Fibroblast of lung (primary cell): ENCODE data around the gene ADAMTS14. TPM values are rescaled to one million over a fixed set of nuclear protein-coding genes. Genes with fewer than 3 reads are reported as not detected.

Source experiments
- DNase-seq, 2 donors: peaks; one replicate each; pipeline versions ENCODE4 v3.0.0 to v3.0.0-alpha.2; 2010; ENCODE audit warnings: low read depth in 2 of 2
- H2AFZ ChIP-seq: 2 replicates; pipeline ENCODE4 v1.5.1; 2012; ENCODE audit warnings: low read length, control low read depth, inconsistent platforms
- H3K27ac ChIP-seq: 2 replicates; pipeline ENCODE4 v1.5.1; 2011; ENCODE audit warnings: low read length, control low read depth; ENCODE audit not compliant: insufficient read depth
- H3K27me3 ChIP-seq: 2 replicates; pipeline ENCODE4 v1.5.1; 2011; ENCODE audit warnings: mild to moderate bottlenecking, low read length; ENCODE audit not compliant: control insufficient read depth, insufficient read depth
- H3K36me3 ChIP-seq: 2 replicates; pipeline ENCODE4 v1.5.1; 2011; ENCODE audit warnings: low read length; ENCODE audit not compliant: control insufficient read depth, insufficient read depth
- H3K4me1 ChIP-seq: 2 replicates; pipeline ENCODE4 v1.5.1; 2011; ENCODE audit warnings: low read length; ENCODE audit not compliant: control insufficient read depth, insufficient read depth; ENCODE audit errors: extremely low read depth
- H3K4me2 ChIP-seq: 2 replicates; pipeline ENCODE4 v1.5.1; 2011; ENCODE audit warnings: low read length, control low read depth; ENCODE audit not compliant: insufficient read depth; ENCODE audit errors: extremely low read depth
- H3K4me3 ChIP-seq, 4 experiments: fragments of 200-600 bp in 1 of 4; sonication (generic) in 1 of 4; replicated peaks in 1 of 4; 2 replicates each; pipeline ENCODE4 v1.5.1; 2011 to 2016; ENCODE audit warnings: low read length in 4 of 4, low read depth in 3 of 4, mild to moderate bottlenecking in 3 of 4, control low read depth in 2 of 4, inconsistent platforms in 1 of 4, mixed read lengths in 1 of 4; ENCODE audit not compliant: insufficient read depth in 1 of 4; ENCODE audit errors: control extremely low read depth in 1 of 4
- H3K79me2 ChIP-seq: 2 replicates; pipeline ENCODE4 v1.5.1; 2012; ENCODE audit warnings: mild to moderate bottlenecking, low read length, inconsistent platforms; ENCODE audit not compliant: control insufficient read depth, insufficient read depth
- H3K9ac ChIP-seq: 2 replicates; pipeline ENCODE4 v1.5.1; 2011; ENCODE audit warnings: mild to moderate bottlenecking, low read length, control low read depth; ENCODE audit not compliant: insufficient read depth
- H3K9me3 ChIP-seq: 2 replicates; pipeline ENCODE4 v1.5.1; 2012; ENCODE audit warnings: low read depth, low read length; ENCODE audit not compliant: control insufficient read depth, insufficient read depth
- H4K20me1 ChIP-seq: 2 replicates; pipeline ENCODE4 v1.5.1; 2011; ENCODE audit warnings: low read length; ENCODE audit not compliant: control insufficient read depth, insufficient read depth; ENCODE audit errors: extremely low read depth
- CTCF ChIP-seq, 2 donors: IDR thresholded peaks in 1 of 2; conservative IDR thresholded peaks in 1 of 2; 1 replicate in 1 of 2; 2 replicates in 1 of 2; pipeline ENCODE4 v1.5.1; 2011 to 2012; ENCODE audit warnings: low read length in 2 of 2, control low read depth in 1 of 2, inconsistent platforms in 1 of 2, low read depth in 1 of 2, mild to moderate bottlenecking in 1 of 2
- EZH2 ChIP-seq: IDR thresholded peaks from 2 replicates; pipeline ENCODE4 v1.5.1; 2012; ENCODE audit warnings: low read length, control low read depth, mild to moderate bottlenecking; ENCODE audit errors: missing control alignments
- polyA plus RNA-seq, 2 donors: library from polyadenylated mRNA; depleted of rRNA in 1 of 2; stranded (reverse) in 1 of 2; unstranded in 1 of 2; fragments of >200 nt; gene quantifications; 2 replicates each; pipeline ENCODE4 v1.2.1, GENCODE V29; 2011 to 2012; ENCODE audit warnings: missing spikeins in 1 of 2
- total RNA-seq: library from RNA; depleted of rRNA; stranded (reverse); fragments of >200 nt; gene quantifications from 2 replicates; pipeline ENCODE4 v1.2.1, GENCODE V29; 2014

Gene ADAMTS14
- total and polyA plus RNA-seq, 2 donors (not counting 1 experiment from before 2014, with no cell fraction given), result 4.1 to 6.2 TPM

- peak overlapping the region; percentile 78 for H3K27ac ChIP-seq
- no peaks in the 10 kb centered on the region for H3K27me3 ChIP-seq
- peaks cover 20% of the 10 kb centered on the region for H3K4me1 ChIP-seq
- H3K9ac ChIP-seq, result no peak overlapping the region
- H4K20me1 ChIP-seq, result no peaks in the 10 kb centered on the region
- no peaks in the 10 kb centered on the region for H3K79me2 ChIP-seq
- TF ChIP-seq CTCF (conservative IDR thresholded peaks at IDR 0.05 in 1 of 2, IDR thresholded peaks at IDR 0.05 in 1 of 2; ENCODE audit: low read depth in 1 of 2, low read length in 2 of 2) (no peak), EZH2 (no peak)
- peak overlapping the region in 1 of 4 experiments; percentile 83 for H3K4me3 ChIP-seq
- H2AFZ ChIP-seq, result no peak overlapping the region
- H3K36me3 ChIP-seq, result peaks cover 5% of the 10 kb centered on the region
- H3K4me2 ChIP-seq, result peak overlapping the region; percentile 73
- no peaks in the 10 kb centered on the region for H3K9me3 ChIP-seq
- no peak for DNase-seq
These were observed 2.5 kb downstream of the ADAMTS14 start for GRCh38 chr10:70674560-70675495.

GRCh38 chr10:70675496-70676161 lies 3.3 kb downstream of the ADAMTS14 start:
- peaks cover 5% of the 10 kb centered on the region for H3K36me3 ChIP-seq
- H4K20me1 ChIP-seq, result no peaks in the 10 kb centered on the region
- H3K79me2 ChIP-seq, result no peaks in the 10 kb centered on the region
- H3K4me2 ChIP-seq, result no peak overlapping the region
- H2AFZ ChIP-seq, result no peak overlapping the region
- H3K4me1 ChIP-seq, result peaks cover 20% of the 10 kb centered on the region
- TF ChIP-seq EZH2, result no peak
- no peak for TF ChIP-seq CTCF (conservative IDR thresholded peaks at IDR 0.05 in 1 of 2, IDR thresholded peaks at IDR 0.05 in 1 of 2; ENCODE audit: low read depth in 1 of 2, low read length in 2 of 2)
- H3K27me3 ChIP-seq, result no peaks in the 10 kb centered on the region
- H3K9ac ChIP-seq, result no peak overlapping the region
- H3K4me3 ChIP-seq, result no peak overlapping the region
- H3K27ac ChIP-seq, result no peak overlapping the region
- no peak for DNase-seq
- no peaks in the 10 kb centered on the region for H3K9me3 ChIP-seq

- Histone ChIP-seq H3K36me3 (peaks cover 5% of the 10 kb centered on the region), H3K27me3 (no peaks in the 10 kb centered on the region), H3K9me3 (no peaks in the 10 kb centered on the region), H3K4me2 (no peak overlapping the region), H3K79me2 (no peaks in the 10 kb centered on the region), H3K27ac (no peak overlapping the region), H4K20me1 (no peaks in the 10 kb centered on the region), H3K9ac (no peak overlapping the region), H2AFZ (no peak overlapping the region), H3K4me1 (peaks cover 20% of the 10 kb centered on the region), H3K4me3 (no peak overlapping the region)
- TF ChIP-seq CTCF (conservative IDR thresholded peaks at IDR 0.05 in 1 of 2, IDR thresholded peaks at IDR 0.05 in 1 of 2; ENCODE audit: low read depth in 1 of 2, low read length in 2 of 2) (no peak), EZH2 (no peak)
- no peak for DNase-seq
These were observed 4.2 kb downstream of the ADAMTS14 start for GRCh38 chr10:70676511-70676910.
